GM12878 (cell line): ENCODE results near the gene MGMT. TPM values are rescaled to one million over a fixed set of nuclear protein-coding genes. Genes with fewer than 3 reads are reported as not detected.

Source experiments
- ATAC-seq: fragments of 200-7000 bp; cut with Tn5 transposase; 3 replicates; pipeline ENCODE4 v1.9.1; 2020; ENCODE audit warnings: mild to moderate bottlenecking, moderate library complexity
- BruUV-seq: library from RNA; stranded (reverse); fragments of 400-500 nt; replicated peaks from 2 replicates; lab custom pipeline; 2021; lab: Mats Ljungman, UMichigan
- CTCF ChIA-PET: fragments of 300-600 bp; sonication (Branson Sonifier 250); formaldehyde crosslinking; extraction: SDS; loops from one replicate; lab custom pipeline; 2021; ENCODE audit warnings: inconsistent platforms; lab: Yijun Ruan, JAX
- POLR2A ChIA-PET: fragments of 350-600 bp; formaldehyde crosslinking; extraction: SDS; loops from one replicate; lab custom pipeline; 2021; ENCODE audit warnings: inconsistent platforms; lab: Charles Lee
- RAD21 ChIA-PET: fragments of 300-600 bp; sonication (Branson Sonifier 250); formaldehyde crosslinking; loops from one replicate; lab custom pipeline; 2023; ENCODE audit warnings: antibody characterized with exemption; ENCODE audit not compliant: unreplicated experiment; lab: Charles Lee
- SMC1A ChIA-PET: fragments of 300-600 bp; sonication (Branson Sonifier 250); formaldehyde crosslinking; loops from one replicate; lab custom pipeline; 2023; ENCODE audit not compliant: unreplicated experiment, uncharacterized antibody; lab: Charles Lee
- DNase-seq: peaks from one replicate; pipeline ENCODE4 v3.0.0-alpha.2; 2011; ENCODE audit warnings: low read depth, low spot score
- FAIRE-seq: peaks from 3 replicates; lab custom pipeline; 2011; peaks lifted over from hg19 to GRCh38; lab: Jason Lieb, UNC
- H2AFZ ChIP-seq: 2 replicates; pipeline ENCODE4 v1.6.0; 2011; ENCODE audit warnings: low read depth, low read length, control low read depth; ENCODE audit not compliant: control insufficient read depth
- H3K27ac ChIP-seq: 2 replicates; pipeline ENCODE4 v1.5.1; 2011; ENCODE audit warnings: control low read depth; ENCODE audit not compliant: control insufficient read depth, insufficient read depth
- H3K27me3 ChIP-seq, 2 experiments: replicated peaks in 1 of 2; 2 replicates each; pipeline versions ENCODE4 v1.6.0 to v1.6.1; 2011; ENCODE audit warnings: low read length in 1 of 2; ENCODE audit not compliant: control insufficient read depth in 2 of 2, insufficient read depth in 2 of 2
- H3K36me3 ChIP-seq, 2 experiments: 2 replicates each; pipeline ENCODE4 v1.5.1; 2011; ENCODE audit warnings: low read length in 1 of 2; ENCODE audit not compliant: control insufficient read depth in 2 of 2, insufficient read depth in 2 of 2
- H3K4me1 ChIP-seq: 2 replicates; pipeline ENCODE4 v1.6.1; 2011; ENCODE audit warnings: mild to moderate bottlenecking, low read length, moderate library complexity, mixed read lengths; ENCODE audit not compliant: control insufficient read depth, insufficient read depth
- H3K4me2 ChIP-seq: 2 replicates; pipeline ENCODE4 v1.6.0; 2011; ENCODE audit warnings: control low read depth; ENCODE audit not compliant: control insufficient read depth, insufficient read depth
- H3K4me3 ChIP-seq: fragments of 200-600 bp; sonication (generic); 2 replicates; pipeline ENCODE4 v1.5.1; 2016
- H3K79me2 ChIP-seq: 2 replicates; pipeline ENCODE4 v1.6.0; 2011; ENCODE audit warnings: low read length; ENCODE audit not compliant: control insufficient read depth, insufficient read depth
- H3K9ac ChIP-seq: 2 replicates; pipeline ENCODE4 v1.8.0; 2011; ENCODE audit warnings: low read length, control low read depth, mixed read lengths; ENCODE audit not compliant: control insufficient read depth, insufficient read depth
- H3K9me3 ChIP-seq: replicated peaks from 3 replicates; pipeline ENCODE4 v1.5.1; 2011; ENCODE audit warnings: mild to moderate bottlenecking, low read length; ENCODE audit not compliant: control insufficient read depth, insufficient read depth
- H4K20me1 ChIP-seq: 2 replicates; pipeline ENCODE4 v1.6.0; 2011; ENCODE audit not compliant: control insufficient read depth, insufficient read depth
- BCL3 ChIP-seq: IDR thresholded peaks from 2 replicates; pipeline ENCODE4 v1.6.1; 2011; ENCODE audit warnings: borderline replicate concordance, low read depth, mild to moderate bottlenecking, moderate library complexity, low read length; ENCODE audit not compliant: insufficient read depth, poor library complexity, severe bottlenecking
- HDAC2 ChIP-seq: fragments of 200-600 bp; sonication (generic); IDR thresholded peaks from 2 replicates; pipeline ENCODE4 v1.6.1; 2017
- HDAC6 ChIP-seq: fragments of 200-600 bp; sonication (generic); IDR thresholded peaks from one replicate; pipeline ENCODE4 v1.8.0; 2017; ENCODE audit warnings: antibody characterized with exemption; ENCODE audit not compliant: unreplicated experiment
- NR2C2 ChIP-seq: IDR thresholded peaks from 2 replicates; pipeline ENCODE4 v1.6.1; 2011; ENCODE audit warnings: borderline replicate concordance, low read depth; ENCODE audit not compliant: control insufficient read depth, insufficient read length
- SMC3 ChIP-seq: IDR thresholded peaks from 2 replicates; pipeline ENCODE4 v1.6.1; 2011; ENCODE audit warnings: low read length, improper control_type of control experiment, borderline replicate concordance
- SREBF2 ChIP-seq: IDR thresholded peaks from 2 replicates; pipeline ENCODE4 v1.6.1; 2012; ENCODE audit warnings: mild to moderate bottlenecking, low read length
- WGBS: methylation state at CpG from one replicate; pipeline ENCODE4 v1.1.6; 2016; ENCODE audit warnings: low lambda C conversion rate; ENCODE audit not compliant: insufficient replicate concordance, insufficient coverage; ENCODE audit errors: missing lambda C conversion rate; 5-methylcytosine and 5-hydroxymethylcytosine counted together
- in situ Hi-C: fragments of 300-500 bp; cut with MboI; formaldehyde crosslinking; loops from 9 replicates; pipeline ENCODE4 v1.14.3; 2018; ENCODE audit warnings: mixed read lengths
- intact Hi-C: fragments of 100-400 bp; cut with micrococcal nuclease; formaldehyde crosslinking; loops from one replicate; pipeline ENCODE4 v1.14.2; 2022; ENCODE audit not compliant: unreplicated experiment
- polyA plus RNA-seq, 11 experiments: library from polyadenylated mRNA; depleted of rRNA in 4 of 11; unstranded in 6 of 11; stranded (reverse) in 5 of 11; fragments of >200 nt; fragmentation: Nextera tagmentation in 4 of 11; fragmentation: Illumina TruSeq in 1 of 11; extraction: Ambion mirVana in 4 of 11; extraction: Trizol in 1 of 11; gene quantifications; 1 replicate in 1 of 11; 2 replicates in 10 of 11; pipeline versions ENCODE4 v1.2.1 to v1.2.3, GENCODE V29; 2011 to 2016; ENCODE audit warnings: inconsistent platforms in 2 of 11, missing spikeins in 2 of 11, low read depth in 1 of 11
- total RNA-seq, 4 experiments: library from RNA; depleted of rRNA in 3 of 4; stranded (reverse); fragments of >200 nt in 3 of 4; fragmentation: Illumina TruSeq in 1 of 4; extraction: Trizol in 1 of 4; gene quantifications; 2 replicates each; pipeline versions ENCODE4 v1.2.1 to v1.2.3, GENCODE V29; 2013 to 2021
- TF ChIP-seq, protein P1 (sequence below): fragments of 450-650 bp; formaldehyde crosslinking; IDR thresholded peaks from 2 replicates; pipeline ENCODE4 v1.4.0; 2020; ENCODE audit warnings: mild to moderate bottlenecking, moderate library complexity
- TF ChIP-seq, protein P2 (sequence below): IDR thresholded peaks from 2 replicates; pipeline ENCODE4 v1.6.1; 2012; ENCODE audit warnings: low read depth, low read length, improper control_type of control experiment
- TF ChIP-seq, protein P3 (sequence below): IDR thresholded peaks from 2 replicates; pipeline ENCODE4 v1.6.1; 2011; ENCODE audit warnings: low read depth, mild to moderate bottlenecking, low read length, moderate library complexity, borderline replicate concordance; ENCODE audit errors: extremely low read depth
- TF ChIP-seq, protein P4 (sequence below): fragments of 450-650 bp; conservative IDR thresholded peaks from 2 replicates; pipeline ENCODE4 v1.6.1; 2017; ENCODE audit warnings: mild to moderate bottlenecking, moderate library complexity

The MGMT gene
- total and polyA plus RNA-seq, 10 of the 15 experiments (the other 5 are each of a cell fraction or from before 2014, with no cell fraction given): 0.16 to 24.2 (median 13.3) TPM

DNA sequence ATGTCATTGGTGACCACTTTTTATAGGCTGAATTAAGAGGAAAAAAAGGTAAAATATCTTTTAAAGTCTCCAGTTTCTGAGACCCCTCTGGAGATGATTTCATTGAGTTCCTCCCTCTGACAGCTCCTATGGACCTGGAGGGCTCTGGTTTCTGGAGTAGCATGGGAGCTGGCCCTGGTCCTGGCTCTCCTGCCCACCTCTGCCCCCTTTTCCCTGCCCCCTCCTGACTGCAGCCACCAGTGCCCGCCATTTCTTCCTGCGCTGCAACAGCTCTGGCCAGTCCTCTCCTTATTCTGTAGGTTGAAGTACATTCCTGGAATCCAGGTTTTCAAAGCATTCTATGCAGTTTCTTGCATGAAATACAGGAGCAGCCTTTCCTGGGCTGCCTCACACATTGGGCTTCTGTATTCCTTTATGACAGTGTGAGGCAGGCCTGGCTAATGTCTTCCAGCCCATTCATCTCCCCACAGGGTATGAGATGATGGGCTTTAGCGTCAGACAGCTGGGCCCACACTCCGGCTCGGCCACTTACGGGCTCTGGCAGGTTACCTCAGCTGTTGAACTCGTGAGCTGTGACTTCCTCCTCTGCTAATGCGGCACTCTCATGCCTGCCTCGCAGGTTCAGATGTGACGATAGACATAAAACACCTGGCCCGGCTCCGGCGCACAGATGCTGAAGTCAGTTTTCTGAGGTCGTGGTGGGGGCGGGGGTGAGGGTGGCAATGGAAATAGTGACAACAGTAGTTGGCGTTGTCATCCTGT, 101.7 kb downstream of the MGMT start (continued):
- no peak for TF ChIP-seq BCL3
- TF ChIP-seq HDAC6: no peak

DNA sequence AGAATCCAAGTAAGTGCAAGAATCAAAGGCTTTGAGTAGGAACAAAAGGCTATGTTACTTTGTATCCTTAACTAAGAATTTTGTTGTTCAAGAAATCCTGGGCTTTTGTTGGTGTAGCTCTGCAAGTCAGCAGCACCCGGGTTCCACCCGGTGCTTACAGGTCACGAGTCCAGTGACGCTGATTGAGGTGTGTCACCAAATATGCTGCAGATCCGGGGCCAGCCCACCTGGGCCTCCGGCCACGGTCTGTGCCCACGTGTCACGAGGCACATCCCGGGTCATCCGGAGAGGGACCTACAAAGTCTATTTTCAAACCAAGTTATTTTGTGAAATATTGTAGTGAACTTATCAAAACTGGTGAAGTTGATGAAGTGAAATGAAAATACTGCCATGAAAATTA, 103.1 kb downstream of the MGMT start:
- ChIA-PET CTCF (no interaction called here), SMC1A (no interaction called here), POLR2A (no interaction called here), RAD21 (no interaction called here)
- Histone ChIP-seq H4K20me1 (no peaks in the 10 kb centered on the region), H3K4me3 (no peak overlapping the region), H3K36me3 (no peaks in the 10 kb centered on the region; a peak in 1 of 4 replicates), H3K79me2 (no peaks in the 10 kb centered on the region), H2AFZ (no peak overlapping the region), H3K27ac (no peak overlapping the region), H3K9ac (no peak overlapping the region), H3K27me3 (no peaks in the 10 kb centered on the region), H3K4me1 (no peaks in the 10 kb centered on the region), H3K4me2 (no peak overlapping the region), H3K9me3 (no peaks in the 10 kb centered on the region)
- 96% methylated on average over 11 of the region's 11 CpGs for WGBS
- BruUV-seq: no TSS peak
- ATAC-seq (no peak), DNase-seq (no peak), FAIRE-seq (no peak)
- in situ Hi-C loops (no loop called here), intact Hi-C loops (no loop called here)
- TF ChIP-seq, protein P1, sequence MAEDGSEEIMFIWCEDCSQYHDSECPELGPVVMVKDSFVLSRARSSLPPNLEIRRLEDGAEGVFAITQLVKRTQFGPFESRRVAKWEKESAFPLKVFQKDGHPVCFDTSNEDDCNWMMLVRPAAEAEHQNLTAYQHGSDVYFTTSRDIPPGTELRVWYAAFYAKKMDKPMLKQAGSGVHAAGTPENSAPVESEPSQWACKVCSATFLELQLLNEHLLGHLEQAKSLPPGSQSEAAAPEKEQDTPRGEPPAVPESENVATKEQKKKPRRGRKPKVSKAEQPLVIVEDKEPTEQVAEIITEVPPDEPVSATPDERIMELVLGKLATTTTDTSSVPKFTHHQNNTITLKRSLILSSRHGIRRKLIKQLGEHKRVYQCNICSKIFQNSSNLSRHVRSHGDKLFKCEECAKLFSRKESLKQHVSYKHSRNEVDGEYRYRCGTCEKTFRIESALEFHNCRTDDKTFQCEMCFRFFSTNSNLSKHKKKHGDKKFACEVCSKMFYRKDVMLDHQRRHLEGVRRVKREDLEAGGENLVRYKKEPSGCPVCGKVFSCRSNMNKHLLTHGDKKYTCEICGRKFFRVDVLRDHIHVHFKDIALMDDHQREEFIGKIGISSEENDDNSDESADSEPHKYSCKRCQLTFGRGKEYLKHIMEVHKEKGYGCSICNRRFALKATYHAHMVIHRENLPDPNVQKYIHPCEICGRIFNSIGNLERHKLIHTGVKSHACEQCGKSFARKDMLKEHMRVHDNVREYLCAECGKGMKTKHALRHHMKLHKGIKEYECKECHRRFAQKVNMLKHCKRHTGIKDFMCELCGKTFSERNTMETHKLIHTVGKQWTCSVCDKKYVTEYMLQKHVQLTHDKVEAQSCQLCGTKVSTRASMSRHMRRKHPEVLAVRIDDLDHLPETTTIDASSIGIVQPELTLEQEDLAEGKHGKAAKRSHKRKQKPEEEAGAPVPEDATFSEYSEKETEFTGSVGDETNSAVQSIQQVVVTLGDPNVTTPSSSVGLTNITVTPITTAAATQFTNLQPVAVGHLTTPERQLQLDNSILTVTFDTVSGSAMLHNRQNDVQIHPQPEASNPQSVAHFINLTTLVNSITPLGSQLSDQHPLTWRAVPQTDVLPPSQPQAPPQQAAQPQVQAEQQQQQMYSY: no peak
- no peak for TF ChIP-seq HDAC2
- TF ChIP-seq, protein P2, sequence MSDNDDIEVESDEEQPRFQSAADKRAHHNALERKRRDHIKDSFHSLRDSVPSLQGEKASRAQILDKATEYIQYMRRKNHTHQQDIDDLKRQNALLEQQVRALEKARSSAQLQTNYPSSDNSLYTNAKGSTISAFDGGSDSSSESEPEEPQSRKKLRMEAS: no peak
- no peak for TF ChIP-seq SREBF2
- TF ChIP-seq SMC3: no peak
- TF ChIP-seq NR2C2: no peak
- TF ChIP-seq, protein P3, sequence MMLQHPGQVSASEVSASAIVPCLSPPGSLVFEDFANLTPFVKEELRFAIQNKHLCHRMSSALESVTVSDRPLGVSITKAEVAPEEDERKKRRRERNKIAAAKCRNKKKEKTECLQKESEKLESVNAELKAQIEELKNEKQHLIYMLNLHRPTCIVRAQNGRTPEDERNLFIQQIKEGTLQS: no peak
- TF ChIP-seq, protein P4, sequence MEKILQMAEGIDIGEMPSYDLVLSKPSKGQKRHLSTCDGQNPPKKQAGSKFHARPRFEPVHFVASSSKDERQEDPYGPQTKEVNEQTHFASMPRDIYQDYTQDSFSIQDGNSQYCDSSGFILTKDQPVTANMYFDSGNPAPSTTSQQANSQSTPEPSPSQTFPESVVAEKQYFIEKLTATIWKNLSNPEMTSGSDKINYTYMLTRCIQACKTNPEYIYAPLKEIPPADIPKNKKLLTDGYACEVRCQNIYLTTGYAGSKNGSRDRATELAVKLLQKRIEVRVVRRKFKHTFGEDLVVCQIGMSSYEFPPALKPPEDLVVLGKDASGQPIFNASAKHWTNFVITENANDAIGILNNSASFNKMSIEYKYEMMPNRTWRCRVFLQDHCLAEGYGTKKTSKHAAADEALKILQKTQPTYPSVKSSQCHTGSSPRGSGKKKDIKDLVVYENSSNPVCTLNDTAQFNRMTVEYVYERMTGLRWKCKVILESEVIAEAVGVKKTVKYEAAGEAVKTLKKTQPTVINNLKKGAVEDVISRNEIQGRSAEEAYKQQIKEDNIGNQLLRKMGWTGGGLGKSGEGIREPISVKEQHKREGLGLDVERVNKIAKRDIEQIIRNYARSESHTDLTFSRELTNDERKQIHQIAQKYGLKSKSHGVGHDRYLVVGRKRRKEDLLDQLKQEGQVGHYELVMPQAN: no peak
